ENCODE results near the gene SLC25A29. TPM values are rescaled to one million over a fixed set of nuclear protein-coding genes. Genes with fewer than 3 reads are reported as not detected.

The SLC25A29 gene
- total and polyA plus RNA-seq, 2 of the 13 experiments (the other 11 are each of a cell fraction or from before 2014, with no cell fraction given): 12.2 to 17.2 TPM

DNA sequence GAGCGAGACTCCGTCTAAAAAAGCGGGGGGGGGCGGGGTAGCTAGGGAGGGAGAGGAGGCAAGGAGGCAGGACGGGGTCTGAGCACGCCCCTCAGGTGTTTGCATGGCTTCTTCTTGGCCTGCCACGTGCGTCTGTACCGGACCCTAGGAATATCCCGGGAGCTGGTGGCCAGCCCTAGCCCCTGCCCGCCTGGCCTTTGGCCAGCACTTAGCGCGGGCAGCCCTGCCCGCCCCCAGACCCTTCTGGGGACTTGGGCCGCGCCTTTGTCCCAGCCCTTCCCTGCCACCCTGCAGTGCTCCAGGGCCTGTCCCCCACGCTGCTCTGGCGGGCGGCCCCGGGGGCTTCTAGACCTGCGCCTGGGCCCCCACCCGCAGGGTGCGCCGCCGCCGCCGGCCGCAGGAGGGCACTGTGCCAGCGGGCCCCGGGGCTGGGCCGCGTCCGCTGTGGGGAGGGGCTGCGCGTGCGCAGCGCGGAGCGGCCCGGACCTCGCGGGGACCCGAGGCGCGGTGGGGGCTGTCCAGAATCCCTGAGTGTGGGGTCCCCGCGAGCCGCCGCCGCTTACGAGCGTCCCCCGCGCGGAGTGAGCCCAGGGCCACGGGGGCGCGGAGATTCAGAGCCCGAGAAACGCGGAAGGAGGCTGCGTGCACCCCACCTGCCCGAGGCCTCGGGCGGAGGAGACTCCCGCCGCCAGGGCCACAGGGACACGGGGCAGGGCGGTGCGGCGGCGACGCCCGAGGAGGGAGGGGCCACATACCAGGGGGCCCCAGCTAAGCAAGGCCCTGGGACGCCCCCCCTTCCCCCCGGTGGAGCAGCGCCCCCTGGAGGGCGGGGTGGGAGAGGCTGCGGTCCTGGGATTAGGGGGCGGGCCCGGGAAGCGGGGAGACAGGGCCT is 21.0 kb downstream of the SLC25A29 start (continued):
- TF ChIP-seq ZNF263 (CRISPR knock-in tag; IDR thresholded peaks at IDR 0.05) (peak; percentile 46; the same call in 1 of the 2 replicates), HNF4A (CRISPR knock-in tag; IDR thresholded peaks at IDR 0.05) (no peak; the same call in 1 of the 2 replicates), SMYD3 (CRISPR knock-in tag; IDR thresholded peaks at IDR 0.05) (no peak), FOSL1 (CRISPR knock-in tag; IDR thresholded peaks at IDR 0.05; ENCODE audit: borderline replicate concordance) (no peak), ZNF337 (CRISPR knock-in tag; IDR thresholded peaks at IDR 0.05; ENCODE audit: borderline replicate concordance, low read depth) (no peak), MED13 (CRISPR knock-in tag; IDR thresholded peaks at IDR 0.05) (peak; percentile 89; the same call in 1 of the 2 replicates), ONECUT2 (CRISPR knock-in tag; IDR thresholded peaks at IDR 0.05) (0 out of 2 replicates have a peak, but pooled peaks have one; percentile 40), SMAD3 (CRISPR knock-in tag; IDR thresholded peaks at IDR 0.05) (peak; percentile 61; the same call in 1 of the 2 replicates), REPIN1 (CRISPR knock-in tag; IDR thresholded peaks at IDR 0.05; ENCODE audit: borderline replicate concordance, low read depth) (peak; percentile 80), RBAK (CRISPR knock-in tag; IDR thresholded peaks at IDR 0.05) (no peak), MIXL1 (CRISPR knock-in tag; IDR thresholded peaks at IDR 0.05) (no peak), ZNF790 (CRISPR knock-in tag; IDR thresholded peaks at IDR 0.05; ENCODE audit: borderline replicate concordance) (0 out of 2 replicates have a peak, but pooled peaks have one; percentile 21), ZNF496 (CRISPR knock-in tag; IDR thresholded peaks at IDR 0.05; ENCODE audit: insufficient replicate concordance) (no peak), YEATS2 (CRISPR knock-in tag; IDR thresholded peaks at IDR 0.05; ENCODE audit: borderline replicate concordance) (0 out of 2 replicates have a peak, but pooled peaks have one; percentile 29), RFXANK (CRISPR knock-in tag; IDR thresholded peaks at IDR 0.05) (no peak), FOXP1 (IDR thresholded peaks at IDR 0.05) (no peak), FOXP1 (CRISPR knock-in tag; IDR thresholded peaks at IDR 0.05) (no peak), PCBP1 (IDR thresholded peaks at IDR 0.05; ENCODE audit: borderline replicate concordance, low read depth, low read length) (0 out of 2 replicates have a peak, but pooled peaks have one; percentile 36)
- TF ChIP-seq, protein P1, sequence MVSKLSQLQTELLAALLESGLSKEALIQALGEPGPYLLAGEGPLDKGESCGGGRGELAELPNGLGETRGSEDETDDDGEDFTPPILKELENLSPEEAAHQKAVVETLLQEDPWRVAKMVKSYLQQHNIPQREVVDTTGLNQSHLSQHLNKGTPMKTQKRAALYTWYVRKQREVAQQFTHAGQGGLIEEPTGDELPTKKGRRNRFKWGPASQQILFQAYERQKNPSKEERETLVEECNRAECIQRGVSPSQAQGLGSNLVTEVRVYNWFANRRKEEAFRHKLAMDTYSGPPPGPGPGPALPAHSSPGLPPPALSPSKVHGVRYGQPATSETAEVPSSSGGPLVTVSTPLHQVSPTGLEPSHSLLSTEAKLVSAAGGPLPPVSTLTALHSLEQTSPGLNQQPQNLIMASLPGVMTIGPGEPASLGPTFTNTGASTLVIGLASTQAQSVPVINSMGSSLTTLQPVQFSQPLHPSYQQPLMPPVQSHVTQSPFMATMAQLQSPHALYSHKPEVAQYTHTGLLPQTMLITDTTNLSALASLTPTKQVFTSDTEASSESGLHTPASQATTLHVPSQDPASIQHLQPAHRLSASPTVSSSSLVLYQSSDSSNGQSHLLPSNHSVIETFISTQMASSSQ (IDR thresholded peaks at IDR 0.05; ENCODE audit: low read depth): no peak
- TF ChIP-seq, protein P1 (CRISPR knock-in tag; IDR thresholded peaks at IDR 0.05; ENCODE audit: borderline replicate concordance): no peak; the same call in 1 of the 2 replicates
- TF ChIP-seq, protein P2, sequence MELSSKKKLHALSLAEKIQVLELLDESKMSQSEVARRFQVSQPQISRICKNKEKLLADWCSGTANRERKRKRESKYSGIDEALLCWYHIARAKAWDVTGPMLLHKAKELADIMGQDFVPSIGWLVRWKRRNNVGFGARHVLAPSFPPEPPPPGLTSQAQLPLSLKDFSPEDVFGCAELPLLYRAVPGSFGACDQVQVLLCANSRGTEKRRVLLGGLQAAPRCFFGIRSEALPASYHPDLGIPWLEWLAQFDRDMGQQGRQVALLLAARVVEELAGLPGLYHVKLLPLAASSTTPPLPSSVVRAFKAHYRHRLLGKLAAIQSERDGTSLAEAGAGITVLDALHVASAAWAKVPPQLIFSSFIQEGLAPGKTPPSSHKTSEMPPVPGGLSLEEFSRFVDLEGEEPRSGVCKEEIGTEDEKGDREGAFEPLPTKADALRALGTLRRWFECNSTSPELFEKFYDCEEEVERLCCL (CRISPR knock-in tag; IDR thresholded peaks at IDR 0.05; ENCODE audit: borderline replicate concordance): no peak
